Left ventricle myocardium inferior (tissue), 1 donor: ENCODE measurements around the gene GAK. TPM values are rescaled to one million over a fixed set of nuclear protein-coding genes. Genes with fewer than 3 reads are reported as not detected.

Experiments used
- DNase-seq: peaks from one replicate; pipeline ENCODE4 v3.0.0-alpha.2; 2020
- H3K27ac ChIP-seq: fragments of 200-600 bp; replicated peaks from 2 replicates; pipeline ENCODE4 v1.8.0; 2021
- H3K27me3 ChIP-seq: fragments of 200-600 bp; 2 replicates; pipeline ENCODE4 v1.8.0; 2021; ENCODE audit warnings: low read depth
- H3K36me3 ChIP-seq: fragments of 200-600 bp; 2 replicates; pipeline ENCODE4 v1.8.0; 2021
- H3K4me1 ChIP-seq: fragments of 200-600 bp; 2 replicates; pipeline ENCODE4 v1.8.0; 2021
- H3K4me3 ChIP-seq: fragments of 200-600 bp; 2 replicates; pipeline ENCODE4 v1.8.0; 2021; ENCODE audit warnings: mild to moderate bottlenecking, moderate library complexity
- H3K9me3 ChIP-seq: fragments of 200-600 bp; replicated peaks from 2 replicates; pipeline ENCODE4 v1.8.0; 2021
- CTCF ChIP-seq: fragments of 200-600 bp; IDR thresholded peaks from 2 replicates; pipeline ENCODE4 v1.8.0; 2021; ENCODE audit warnings: antibody characterized with exemption, mild to moderate bottlenecking, borderline replicate concordance
- intact Hi-C: fragments of 100-400 bp; cut with micrococcal nuclease; formaldehyde crosslinking; loops from one replicate; pipeline ENCODE4 v1.11.0; 2022
- total RNA-seq: library from RNA; stranded (reverse); fragmentation: NEBNext Ultra II Directional; extraction: Animal tissue kit (Norgen Biotek cat#: 25700); gene quantifications from one replicate; pipeline ENCODE4 v1.2.1, GENCODE V29; 2021
- donor health status: DM: no; HTN: yes; CAD: no; lungs with severe emphysema.

The GAK gene
- total RNA-seq, 1 donor from 2014 or later, result 25.1 TPM

GRCh38 chr4:917992-918391 is 14.1 kb downstream of the GAK start:
- H3K27me3 ChIP-seq, result no peaks in the 10 kb centered on the region
- no peak for TF ChIP-seq CTCF
- H3K9me3 ChIP-seq, result no peaks in the 10 kb centered on the region
- peaks cover 4% of the 10 kb centered on the region for H3K36me3 ChIP-seq
- H3K27ac ChIP-seq, result no peak overlapping the region
- no peak for DNase-seq
- H3K4me1 ChIP-seq, result peaks cover 25% of the 10 kb centered on the region
- intact Hi-C loops, result no loop called here
- H3K4me3 ChIP-seq, result no peak overlapping the region

GRCh38 chr4:917466-917865 is 14.7 kb downstream of the GAK start:
- intact Hi-C loops, result no loop called here
- no peak overlapping the region for H3K27ac ChIP-seq
- peaks cover 22% of the 10 kb centered on the region for H3K4me1 ChIP-seq
- peaks cover 9% of the 10 kb centered on the region for H3K36me3 ChIP-seq
- no peak for DNase-seq
- no peaks in the 10 kb centered on the region for H3K9me3 ChIP-seq
- TF ChIP-seq CTCF, result no peak
- no peak overlapping the region for H3K4me3 ChIP-seq
- no peaks in the 10 kb centered on the region for H3K27me3 ChIP-seq

- TF ChIP-seq CTCF, result no peak
- Histone ChIP-seq H3K9me3 (no peaks in the 10 kb centered on the region), H3K36me3 (peaks cover 28% of the 10 kb centered on the region), H3K27ac (no peak overlapping the region), H3K4me3 (no peak overlapping the region), H3K4me1 (peaks cover 14% of the 10 kb centered on the region), H3K27me3 (no peaks in the 10 kb centered on the region)
- no peak for DNase-seq
- intact Hi-C loops, result no loop called here
Measured at GRCh38 chr4:915595-915994, 16.5 kb downstream of the GAK start.

GRCh38 chr4:915041-915474 is 17.1 kb downstream of the GAK start:
- no peak overlapping the region for H3K27ac ChIP-seq
- TF ChIP-seq CTCF, result no peak
- H3K4me3 ChIP-seq, result no peak overlapping the region
- H3K36me3 ChIP-seq, result peaks cover 31% of the 10 kb centered on the region
- H3K9me3 ChIP-seq, result no peaks in the 10 kb centered on the region
- H3K27me3 ChIP-seq, result no peaks in the 10 kb centered on the region
- intact Hi-C loops, result no loop called here
- peaks cover 14% of the 10 kb centered on the region for H3K4me1 ChIP-seq
- no peak for DNase-seq

- no peaks in the 10 kb centered on the region for H3K9me3 ChIP-seq
- no peaks in the 10 kb centered on the region for H3K27me3 ChIP-seq
- no peak overlapping the region for H3K27ac ChIP-seq
- H3K4me3 ChIP-seq, result no peak overlapping the region
- TF ChIP-seq CTCF, result no peak
- H3K36me3 ChIP-seq, result peaks cover 36% of the 10 kb centered on the region
- no peak for DNase-seq
- peaks cover 14% of the 10 kb centered on the region for H3K4me1 ChIP-seq
- intact Hi-C loops, result no loop called here
Measured at GRCh38 chr4:914531-914930, 17.6 kb downstream of the GAK start.

- no peaks in the 10 kb centered on the region for H3K27me3 ChIP-seq
- H3K4me3 ChIP-seq, result no peak overlapping the region
- H3K9me3 ChIP-seq, result no peaks in the 10 kb centered on the region
- H3K4me1 ChIP-seq, result peaks cover 14% of the 10 kb centered on the region
- no peak for TF ChIP-seq CTCF
- no peak for DNase-seq
- intact Hi-C loops, result no loop called here
- H3K27ac ChIP-seq, result no peak overlapping the region
- H3K36me3 ChIP-seq, result peaks cover 46% of the 10 kb centered on the region
Measured at GRCh38 chr4:913280-913618, 18.9 kb downstream of the GAK start.
